Mucosa of descending colon (tissue), 3 donors: Measurements from ENCODE around the gene UNCX. TPM values are rescaled to one million over a fixed set of nuclear protein-coding genes. Genes with fewer than 3 reads are reported as not detected.
A peak's percentile ranks its signal among the peaks of the same experiment; 100 is the strongest.

Experiments
- ATAC-seq: fragments of 200-7000 bp; cut with Tn5 transposase; one replicate; pipeline ENCODE4 v1.9.1; 2020; ENCODE audit warnings: mild to moderate bottlenecking, moderate library complexity
- DNase-seq, 3 donors: peaks; one replicate each; pipeline ENCODE4 v3.0.0-alpha.2; 2020
- H3K36me3 ChIP-seq: fragments of 200-600 bp; one replicate; pipeline ENCODE4 v1.8.0; 2021; ENCODE audit warnings: low read depth, mild to moderate bottlenecking
- H3K4me1 ChIP-seq: fragments of 200-600 bp; one replicate; pipeline ENCODE4 v1.8.0; 2021; ENCODE audit warnings: low read depth, mild to moderate bottlenecking
- H3K4me3 ChIP-seq: fragments of 200-600 bp; one replicate; pipeline ENCODE4 v1.8.0; 2021; ENCODE audit warnings: mild to moderate bottlenecking
- H3K9me3 ChIP-seq: fragments of 200-600 bp; one replicate; pipeline ENCODE4 v1.8.0; 2021; ENCODE audit warnings: mild to moderate bottlenecking
- intact Hi-C, 2 donors: fragments of 100-400 bp; cut with DNase I in 1 of 2; cut with micrococcal nuclease in 1 of 2; formaldehyde crosslinking; loops; one replicate each; pipeline versions ENCODE4 v1.11.0 to v1.11.1; 2022; cut with DNase I, micrococcal nuclease
- total RNA-seq, 3 donors: library from RNA; stranded (reverse); fragmentation: NEBNext Ultra II Directional in 2 of 3; extraction: Animal tissue kit (Norgen Biotek cat#: 25700) in 2 of 3; gene quantifications; one replicate each; pipeline versions ENCODE4 v1.2.1 to v1.2.4, GENCODE V29; 2021 to 2023
- TF ChIP-seq, protein P1 (sequence below): fragments of 200-600 bp; IDR thresholded peaks from one replicate; pipeline ENCODE4 v1.8.0; 2022; ENCODE audit warnings: antibody characterized with exemption, mild to moderate bottlenecking
- donor health status: DM: no; HTN: no; CAD: no; lungs with moderate emphysema.
- donor health status: DM: no; HTN: no; CAD: no.
- donor health status: DM: no; HTN: yes; CAD: no.

The UNCX gene
- total RNA-seq, 3 donors from 2014 or later = not detected

DNA sequence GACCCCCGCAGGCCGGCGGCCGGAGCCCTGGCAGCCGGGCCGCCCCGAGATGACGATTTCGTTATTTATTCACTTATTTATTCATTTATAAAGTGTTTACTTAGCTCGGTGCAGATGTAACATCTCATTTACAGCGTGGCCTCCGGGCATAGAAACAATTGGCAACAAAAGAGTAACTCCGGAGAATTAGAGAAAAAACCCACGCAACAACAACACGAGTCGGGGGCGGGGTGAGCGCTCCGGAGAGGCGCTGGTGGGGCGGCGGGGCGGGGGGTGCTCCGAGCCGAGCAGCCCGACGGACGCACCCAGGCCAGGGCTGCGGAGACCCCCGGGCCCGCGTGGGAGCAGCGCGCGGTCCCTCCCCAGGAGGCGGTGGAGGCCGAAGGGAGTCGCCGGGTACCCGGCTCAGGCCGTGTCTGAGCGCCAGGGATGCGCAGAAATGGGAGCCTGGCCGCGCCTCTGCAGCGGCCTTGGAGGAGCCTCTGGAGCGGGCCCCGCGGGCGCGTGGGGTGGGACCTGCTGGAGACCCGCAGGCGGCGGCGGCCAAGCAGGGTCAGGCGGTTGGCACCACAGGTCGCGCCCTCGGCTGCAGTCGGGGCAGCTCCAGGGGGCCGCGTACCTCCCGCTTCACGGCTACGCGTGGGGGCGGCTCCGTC is 14.3 kb downstream of the UNCX start:
- intact Hi-C loops = no loop called here
- TF ChIP-seq, protein P1, sequence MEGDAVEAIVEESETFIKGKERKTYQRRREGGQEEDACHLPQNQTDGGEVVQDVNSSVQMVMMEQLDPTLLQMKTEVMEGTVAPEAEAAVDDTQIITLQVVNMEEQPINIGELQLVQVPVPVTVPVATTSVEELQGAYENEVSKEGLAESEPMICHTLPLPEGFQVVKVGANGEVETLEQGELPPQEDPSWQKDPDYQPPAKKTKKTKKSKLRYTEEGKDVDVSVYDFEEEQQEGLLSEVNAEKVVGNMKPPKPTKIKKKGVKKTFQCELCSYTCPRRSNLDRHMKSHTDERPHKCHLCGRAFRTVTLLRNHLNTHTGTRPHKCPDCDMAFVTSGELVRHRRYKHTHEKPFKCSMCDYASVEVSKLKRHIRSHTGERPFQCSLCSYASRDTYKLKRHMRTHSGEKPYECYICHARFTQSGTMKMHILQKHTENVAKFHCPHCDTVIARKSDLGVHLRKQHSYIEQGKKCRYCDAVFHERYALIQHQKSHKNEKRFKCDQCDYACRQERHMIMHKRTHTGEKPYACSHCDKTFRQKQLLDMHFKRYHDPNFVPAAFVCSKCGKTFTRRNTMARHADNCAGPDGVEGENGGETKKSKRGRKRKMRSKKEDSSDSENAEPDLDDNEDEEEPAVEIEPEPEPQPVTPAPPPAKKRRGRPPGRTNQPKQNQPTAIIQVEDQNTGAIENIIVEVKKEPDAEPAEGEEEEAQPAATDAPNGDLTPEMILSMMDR = no peak

DNA sequence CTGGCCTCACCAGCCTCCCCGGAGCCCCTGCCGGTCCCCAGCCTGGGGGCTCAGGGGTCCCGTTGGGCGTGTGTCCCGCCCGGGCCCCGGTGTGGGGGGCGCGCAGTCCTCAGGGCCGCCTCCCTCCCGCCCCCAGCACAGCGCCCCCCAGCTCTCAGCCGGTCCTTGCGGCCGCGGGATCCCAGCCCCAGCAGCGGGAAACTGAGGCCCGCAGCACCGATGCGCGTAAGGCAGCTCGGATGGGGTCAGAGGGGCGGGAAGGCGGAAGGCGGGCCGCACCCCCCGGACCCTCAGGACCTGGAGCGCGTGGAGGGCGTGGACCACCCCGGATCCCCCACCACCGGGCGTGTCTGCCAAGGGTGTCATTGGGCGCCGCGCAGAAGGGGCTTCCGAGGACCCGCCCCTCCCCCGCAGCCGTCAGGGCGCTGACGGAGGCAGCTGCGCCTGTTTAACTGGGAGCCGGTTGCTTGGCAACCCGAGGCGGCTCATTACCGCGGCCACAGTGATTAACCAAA is 14.9 kb downstream of the UNCX start:
- Histone ChIP-seq H3K4me1 (no peaks in the 10 kb centered on the region), H3K4me3 (no peak overlapping the region), H3K36me3 (no peaks in the 10 kb centered on the region), H3K9me3 (no peaks in the 10 kb centered on the region)
- intact Hi-C loops = no loop called here
- DNase-seq (no peak), ATAC-seq (no peak)
- TF ChIP-seq, protein P1 = no peak

More for the DNA sequence above, 14.3 kb downstream of the UNCX start:
- no peak for ATAC-seq
- Histone ChIP-seq H3K36me3 (no peaks in the 10 kb centered on the region), H3K4me3 (no peak overlapping the region), H3K9me3 (no peaks in the 10 kb centered on the region), H3K4me1 (no peaks in the 10 kb centered on the region)
- DNase-seq = no peak

DNA sequence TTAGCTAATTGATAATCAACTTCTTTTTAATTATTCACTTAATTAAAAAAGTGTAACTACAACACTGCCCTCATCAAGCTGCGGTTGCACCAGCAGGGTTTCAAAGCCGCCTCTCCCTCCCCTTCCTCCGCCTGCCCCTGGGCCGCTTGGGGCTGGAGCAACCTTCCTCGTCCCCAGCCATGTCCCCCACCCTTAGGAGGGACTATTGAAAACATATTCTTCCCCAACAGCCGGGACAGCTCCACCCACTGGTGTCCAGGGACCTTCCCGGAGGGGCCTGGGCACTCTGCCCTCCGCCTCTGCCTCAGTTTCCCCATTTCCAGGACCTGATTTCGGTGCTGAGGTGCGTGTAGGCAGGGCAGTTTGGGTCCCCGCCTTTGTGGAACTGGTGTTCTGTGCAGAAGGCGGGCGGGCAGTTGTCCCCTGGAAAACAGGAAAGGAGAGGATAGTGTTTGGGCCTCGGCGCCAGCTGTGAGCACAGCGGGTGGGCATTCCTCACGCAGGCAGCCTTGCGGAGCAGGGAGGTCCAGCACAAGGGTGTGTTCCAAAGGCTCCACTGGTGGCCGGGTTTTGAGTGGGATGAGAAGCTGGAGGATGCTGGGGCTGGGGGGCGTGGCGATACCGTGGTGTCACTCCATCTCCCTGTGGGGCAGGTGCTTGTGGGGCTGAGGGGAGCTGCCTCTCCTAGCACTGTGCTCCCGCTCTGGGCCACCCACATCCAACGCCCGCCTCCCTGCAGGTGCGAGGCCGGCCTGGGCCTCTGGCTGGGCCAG is 15.7 kb downstream of the UNCX start:
- intact Hi-C loops = no loop called here
- H3K36me3 ChIP-seq = no peaks in the 10 kb centered on the region
- H3K4me3 ChIP-seq = no peak overlapping the region
- no peaks in the 10 kb centered on the region for H3K4me1 ChIP-seq
- H3K9me3 ChIP-seq = no peaks in the 10 kb centered on the region
- no peak for ATAC-seq
- TF ChIP-seq, protein P1 = no peak
- peak in 1 of 3 donors; percentile 37 for DNase-seq

DNA sequence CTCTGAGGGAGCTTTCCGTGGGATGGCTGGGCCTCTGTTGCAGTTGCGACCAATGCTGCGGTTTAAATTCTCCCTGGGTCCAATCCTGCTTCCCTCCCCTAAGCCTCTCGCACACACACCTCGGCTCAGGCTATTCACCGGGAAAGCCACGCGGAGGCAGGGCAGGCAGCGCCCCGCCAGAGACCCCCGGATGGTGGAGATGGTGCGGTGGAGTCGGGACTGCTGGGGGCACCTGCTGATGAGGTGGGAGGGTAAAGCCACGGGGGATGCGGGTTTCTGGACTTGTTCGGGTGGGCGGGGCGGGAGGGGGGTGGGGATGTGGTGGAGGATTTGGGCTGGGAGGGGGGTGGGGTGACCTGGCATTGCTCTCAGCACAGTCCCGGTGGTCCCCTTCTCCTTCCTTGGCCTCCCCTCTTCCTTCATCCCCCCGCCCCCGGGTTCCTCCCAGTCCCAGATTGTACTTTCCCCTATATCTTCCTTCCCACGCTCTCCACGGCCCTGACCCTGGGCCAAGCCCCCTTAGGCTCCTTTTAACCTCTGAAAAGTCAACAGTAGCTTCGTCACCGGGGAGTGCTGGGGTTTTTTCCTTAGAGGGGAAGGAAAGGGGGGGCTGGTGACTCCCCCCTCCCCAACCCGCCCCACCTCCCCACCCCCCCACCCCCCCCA is 16.4 kb downstream of the UNCX start:
- no peaks in the 10 kb centered on the region for H3K4me1 ChIP-seq
- no peak for DNase-seq
- intact Hi-C loops = no loop called here
- H3K9me3 ChIP-seq = no peaks in the 10 kb centered on the region
- no peaks in the 10 kb centered on the region for H3K36me3 ChIP-seq
- no peak for ATAC-seq
- H3K4me3 ChIP-seq = no peak overlapping the region
- TF ChIP-seq, protein P1 = no peak

DNA sequence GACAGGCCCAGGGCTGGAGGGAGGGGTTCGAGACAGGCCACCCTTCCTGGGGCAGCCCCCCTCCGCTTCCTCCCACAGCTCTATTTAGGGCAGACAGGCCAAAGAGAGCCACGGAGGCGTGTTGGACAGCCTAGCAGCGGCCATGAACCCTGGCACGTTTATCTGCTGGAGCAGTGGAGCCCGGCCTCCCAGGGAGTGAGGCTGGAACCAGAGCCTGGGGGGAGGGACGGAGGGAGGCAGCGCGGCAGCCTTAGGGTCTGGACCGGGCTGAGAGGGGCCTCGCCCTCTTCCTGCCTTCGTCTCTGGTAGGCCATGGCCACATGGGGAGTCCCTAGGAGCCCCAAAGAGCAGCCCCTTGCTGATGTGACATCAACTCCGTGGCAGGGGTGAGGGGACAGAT is 17.1 kb downstream of the UNCX start:
- Histone ChIP-seq H3K4me3 (no peak overlapping the region), H3K4me1 (no peaks in the 10 kb centered on the region), H3K36me3 (no peaks in the 10 kb centered on the region), H3K9me3 (no peaks in the 10 kb centered on the region)
- TF ChIP-seq, protein P1 = no peak
- ATAC-seq = no peak
- intact Hi-C loops = no loop called here
- peak in 1 of 3 donors; percentile 20 for DNase-seq
